Osteocyte (in vitro differentiated cells): ENCODE data around the gene CDK11A. TPM values are rescaled to one million over a fixed set of nuclear protein-coding genes. Genes with fewer than 3 reads are reported as not detected.
"Not testable (repeated sequence)": the region's sequence is repeated elsewhere in the genome, so short reads cannot be mapped to it uniquely, and the experiment has no call there.

Experiments used
- DNase-seq: peaks from one replicate; pipeline ENCODE4 v3.0.0; 2021; ENCODE audit warnings: mixed read lengths; ENCODE audit not compliant: unreplicated experiment; ENCODE audit errors: extremely low spot score
- H3K27ac Mint-ChIP-seq: one replicate; pipeline ENCODE4 v1.8.0; 2021; ENCODE audit warnings: mild to moderate bottlenecking, mixed read lengths; ENCODE audit not compliant: unreplicated experiment
- H3K27me3 Mint-ChIP-seq: one replicate; pipeline ENCODE4 v1.8.0; 2021; ENCODE audit warnings: mixed read lengths; ENCODE audit not compliant: unreplicated experiment
- H3K36me3 Mint-ChIP-seq: one replicate; pipeline ENCODE4 v1.8.0; 2021; ENCODE audit warnings: mixed read lengths; ENCODE audit not compliant: unreplicated experiment
- H3K4me1 Mint-ChIP-seq: one replicate; pipeline ENCODE4 v1.8.0; 2021; ENCODE audit warnings: mixed read lengths; ENCODE audit not compliant: unreplicated experiment
- H3K4me3 Mint-ChIP-seq: one replicate; pipeline ENCODE4 v1.8.0; 2021; ENCODE audit warnings: mild to moderate bottlenecking, moderate library complexity, mixed read lengths; ENCODE audit not compliant: unreplicated experiment
- H3K9me3 Mint-ChIP-seq: one replicate; pipeline ENCODE4 v1.8.0; 2021; ENCODE audit warnings: mixed read lengths; ENCODE audit not compliant: unreplicated experiment
- CTCF ChIP-seq: fragments of 200-600 bp; sonication (generic); IDR thresholded peaks from 2 replicates; pipeline ENCODE4 v1.5.0; 2021; ENCODE audit warnings: antibody characterized with exemption, mild to moderate bottlenecking, moderate library complexity
- total RNA-seq: library from RNA; stranded (reverse); gene quantifications from 2 replicates; pipeline ENCODE4 v1.2.1, GENCODE V29; 2021

CDK11A gene
- total RNA-seq, 1 donor from 2014 or later = 51.3 TPM

- H3K36me3 Mint-ChIP-seq = peaks cover 30% of the 10 kb centered on the region
- H3K9me3 Mint-ChIP-seq = no peaks in the 10 kb centered on the region
- no peak overlapping the region for H3K4me3 Mint-ChIP-seq
- no peak for TF ChIP-seq CTCF
- H3K27ac Mint-ChIP-seq = no peak overlapping the region
- peaks cover 2% of the 10 kb centered on the region for H3K4me1 Mint-ChIP-seq
- DNase-seq = no peak
- no peaks in the 10 kb centered on the region for H3K27me3 Mint-ChIP-seq
Observed at GRCh38 chr1:1666526-1666925, 57.6 kb downstream of the CDK11A start.

- peak; percentile 56 for TF ChIP-seq CTCF
- peaks cover 23% of the 10 kb centered on the region for H3K36me3 Mint-ChIP-seq
- H3K4me3 Mint-ChIP-seq = no peak overlapping the region
- DNase-seq = no peak
- H3K9me3 Mint-ChIP-seq = no peaks in the 10 kb centered on the region
- peaks cover 2% of the 10 kb centered on the region for H3K4me1 Mint-ChIP-seq
- no peak overlapping the region for H3K27ac Mint-ChIP-seq
- H3K27me3 Mint-ChIP-seq = no peaks in the 10 kb centered on the region
Observed at GRCh38 chr1:1665815-1666251, 58.3 kb downstream of the CDK11A start.

- TF ChIP-seq CTCF = no peak
- H3K4me1 Mint-ChIP-seq = peaks cover 2% of the 10 kb centered on the region
- no peak overlapping the region for H3K4me3 Mint-ChIP-seq
- no peak for DNase-seq
- no peak overlapping the region for H3K27ac Mint-ChIP-seq
- peaks cover 21% of the 10 kb centered on the region for H3K36me3 Mint-ChIP-seq
- H3K9me3 Mint-ChIP-seq = no peaks in the 10 kb centered on the region
- H3K27me3 Mint-ChIP-seq = no peaks in the 10 kb centered on the region
Observed at GRCh38 chr1:1664941-1665814, 59.0 kb downstream of the CDK11A start.

- H3K36me3 Mint-ChIP-seq = peaks cover 17% of the 10 kb centered on the region
- DNase-seq, H3K4me3 Mint-ChIP-seq, H3K4me1 Mint-ChIP-seq, H3K27me3 Mint-ChIP-seq, H3K27ac Mint-ChIP-seq, H3K9me3 Mint-ChIP-seq: not testable (repeated sequence)
Observed at GRCh38 chr1:1664318-1664717, 59.8 kb downstream of the CDK11A start.

- Mint-ChIP-seq H3K36me3 (peaks cover 11% of the 10 kb centered on the region), H3K27ac (peak overlapping the region; percentile 47)
- not testable (repeated sequence) for H3K4me3 Mint-ChIP-seq, H3K4me1 Mint-ChIP-seq, DNase-seq, H3K9me3 Mint-ChIP-seq, H3K27me3 Mint-ChIP-seq
Observed at GRCh38 chr1:1662830-1663560, 61.2 kb downstream of the CDK11A start.

- H3K27me3 Mint-ChIP-seq, H3K4me3 Mint-ChIP-seq, DNase-seq, H3K9me3 Mint-ChIP-seq, H3K4me1 Mint-ChIP-seq, H3K36me3 Mint-ChIP-seq: not testable (repeated sequence)
- H3K27ac Mint-ChIP-seq = peak overlapping the region; percentile 47
Observed at GRCh38 chr1:1662392-1662791, 61.8 kb downstream of the CDK11A start.
